PFSK-1 (cell line): ENCODE results near the gene GABBR1.

ENCODE experiments used
- FOXP2 ChIP-seq: optimal IDR thresholded peaks from 2 replicates; pipeline ENCODE3; 2011; ENCODE audit warnings: borderline replicate concordance, control low read depth, inconsistent platforms; ENCODE audit not compliant: insufficient read depth; ENCODE audit errors: extremely low read length, extremely low read depth
- POLR2AphosphoS5 ChIP-seq: IDR thresholded peaks from 2 replicates; pipeline ENCODE4 v1.6.1; 2012; ENCODE audit warnings: low read depth, mild to moderate bottlenecking, control low read depth, low read length, moderate library complexity
- REST ChIP-seq, 2 experiments: IDR thresholded peaks; 2 replicates each; pipeline versions ENCODE4 v1.6.1 to v1.8.0; 2011 to 2012; ENCODE audit warnings: low read depth in 2 of 2, low read length in 2 of 2, control low read depth in 1 of 2, inconsistent platforms in 1 of 2, mild to moderate bottlenecking in 1 of 2, moderate library complexity in 1 of 2; ENCODE audit not compliant: insufficient read depth in 1 of 2
- SIN3A ChIP-seq: IDR thresholded peaks from 2 replicates; pipeline ENCODE4 v1.6.1; 2012; ENCODE audit warnings: mild to moderate bottlenecking, low read length, moderate library complexity, borderline replicate concordance; ENCODE audit not compliant: insufficient read depth
- TAF1 ChIP-seq: IDR thresholded peaks from 2 replicates; pipeline ENCODE4 v1.6.1; 2012; ENCODE audit warnings: low read length, control low read depth, borderline replicate concordance; ENCODE audit not compliant: insufficient read depth

The GABBR1 gene

GRCh38 chr6:29656798-29657197 is 23.8 kb upstream of the GABBR1 start, which contains the start of gene MOG:
TSS of gene MOG (plus strand) at chr6:29657092. CDS start at chr6:29657210, 118 bp downstream.
- no peak for TF ChIP-seq REST (IDR thresholded peaks at IDR 0.05; ENCODE audit: insufficient read depth in 1 of 2, low read depth in 2 of 2, low read length in 2 of 2)
- TF ChIP-seq SIN3A = no peak
- TF ChIP-seq FOXP2 = no peak

GRCh38 chr6:29656157-29656556 is 23.2 kb upstream of the GABBR1 start:
- TF ChIP-seq FOXP2 (no peak), TAF1 (no peak), POLR2AphosphoS5 (no peak), REST (IDR thresholded peaks at IDR 0.05; ENCODE audit: insufficient read depth in 1 of 2, low read depth in 2 of 2, low read length in 2 of 2) (no peak), SIN3A (no peak)

DNA sequence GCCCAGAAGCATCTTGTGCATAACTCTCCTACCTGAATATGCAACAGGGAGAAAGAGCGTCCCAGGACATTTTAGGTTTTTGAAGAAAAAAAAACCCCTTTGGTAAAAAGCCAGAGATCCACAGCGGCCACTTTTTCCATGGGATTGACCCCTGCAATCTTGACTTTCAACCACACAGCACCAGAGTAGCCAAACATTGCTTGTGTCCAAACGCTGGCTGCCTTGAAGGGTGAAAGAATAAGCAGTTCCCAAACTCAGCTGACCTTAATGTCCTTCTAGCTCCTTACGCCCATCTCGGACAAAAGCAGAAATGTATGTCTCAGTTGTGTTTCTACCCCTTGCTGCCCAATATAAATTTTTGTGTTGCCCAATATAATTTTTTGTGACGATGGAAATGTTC is 22.7 kb upstream of the GABBR1 start:
- TF ChIP-seq TAF1 (no peak), SIN3A (no peak), FOXP2 (no peak), REST (IDR thresholded peaks at IDR 0.05; ENCODE audit: insufficient read depth in 1 of 2, low read depth in 2 of 2, low read length in 2 of 2) (no peak), POLR2AphosphoS5 (no peak)

DNA sequence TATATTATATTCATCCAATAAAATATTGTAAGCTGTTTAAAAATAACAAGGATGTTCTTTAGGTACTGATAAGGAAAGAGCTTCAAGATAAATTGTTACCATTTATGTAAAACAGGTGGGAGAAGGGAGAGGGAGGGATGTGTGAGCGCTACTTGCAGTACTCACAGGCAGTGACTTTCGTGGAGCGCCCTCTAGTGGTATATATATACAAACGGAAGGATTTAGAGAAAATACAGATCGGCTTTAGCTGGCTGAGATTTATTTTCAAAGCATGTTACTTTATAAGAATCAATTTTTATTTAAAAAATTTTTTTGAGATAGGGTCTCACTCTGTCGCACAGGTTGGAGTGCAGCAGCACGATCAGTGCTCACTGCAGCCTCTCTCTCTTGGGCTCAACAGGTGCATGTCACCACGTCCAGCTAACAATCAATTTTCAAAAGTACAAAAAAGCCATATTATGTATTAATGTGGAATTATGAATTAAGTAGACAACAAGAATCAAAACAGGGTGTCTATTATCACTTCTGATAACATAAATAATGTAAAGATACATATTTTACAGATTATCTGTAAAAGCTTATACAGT is 20.6 kb upstream of the GABBR1 start:
- no peak for TF ChIP-seq POLR2AphosphoS5
- no peak for TF ChIP-seq FOXP2
- TF ChIP-seq SIN3A = no peak
- no peak for TF ChIP-seq TAF1
- no peak for TF ChIP-seq REST (IDR thresholded peaks at IDR 0.05; ENCODE audit: insufficient read depth in 1 of 2, low read depth in 2 of 2, low read length in 2 of 2)

- TF ChIP-seq SIN3A = no peak
- no peak for TF ChIP-seq TAF1
- no peak for TF ChIP-seq REST (IDR thresholded peaks at IDR 0.05; ENCODE audit: insufficient read depth in 1 of 2, low read depth in 2 of 2, low read length in 2 of 2)
- TF ChIP-seq FOXP2 = no peak
- TF ChIP-seq POLR2AphosphoS5 = no peak
Observed at GRCh38 chr6:29652198-29652584, 19.2 kb upstream of the GABBR1 start.
